GM19372 (cell line): ENCODE measurements around the gene IL5.

Source experiments
- ATAC-seq: cut with Tn5 transposase; IDR thresholded peaks from one replicate; pipeline ENCODE4 v1.9.1; 2021; ENCODE audit warnings: mild to moderate bottlenecking, low read depth, moderate library complexity; ENCODE audit not compliant: unreplicated experiment

Gene IL5

DNA sequence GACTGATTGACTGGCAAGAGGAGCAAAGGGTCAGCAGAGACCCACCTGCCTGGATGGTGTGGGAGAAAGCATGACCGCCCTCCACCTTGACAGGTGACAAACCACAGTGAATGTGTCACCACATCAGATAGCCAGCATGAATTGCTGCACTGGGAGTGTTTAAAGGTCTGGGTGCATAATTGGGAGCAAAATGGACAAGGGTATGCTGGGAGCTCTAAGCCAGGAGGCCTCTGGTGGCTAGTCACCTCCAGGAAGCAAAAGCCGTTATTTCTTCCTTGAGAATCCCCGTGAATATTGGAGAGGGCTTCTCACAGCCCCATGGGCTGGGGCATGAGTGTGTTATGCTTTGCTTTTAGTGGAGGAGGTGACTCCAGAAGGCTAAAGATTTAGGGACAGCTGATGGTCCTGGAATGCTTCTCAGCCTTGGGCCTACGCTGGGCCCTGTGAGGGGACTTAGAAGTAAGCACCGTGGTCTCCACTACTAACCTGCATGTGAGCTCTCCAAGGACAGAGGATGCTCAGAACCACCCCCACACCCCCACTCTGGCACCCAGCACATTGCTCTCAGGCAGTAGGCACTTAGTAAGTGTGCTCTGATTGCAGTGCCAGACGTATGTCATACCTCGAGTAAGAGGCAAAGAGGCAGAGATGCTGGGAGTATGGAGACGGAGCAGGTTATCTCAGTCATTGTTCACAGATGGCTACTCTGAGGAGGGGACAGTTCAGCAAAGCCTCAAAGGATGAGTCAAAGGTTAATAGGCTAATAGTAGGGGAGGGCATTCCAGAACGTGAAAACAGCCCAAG lies 43.7 kb downstream of the IL5 start:
- ATAC-seq = no peak

DNA sequence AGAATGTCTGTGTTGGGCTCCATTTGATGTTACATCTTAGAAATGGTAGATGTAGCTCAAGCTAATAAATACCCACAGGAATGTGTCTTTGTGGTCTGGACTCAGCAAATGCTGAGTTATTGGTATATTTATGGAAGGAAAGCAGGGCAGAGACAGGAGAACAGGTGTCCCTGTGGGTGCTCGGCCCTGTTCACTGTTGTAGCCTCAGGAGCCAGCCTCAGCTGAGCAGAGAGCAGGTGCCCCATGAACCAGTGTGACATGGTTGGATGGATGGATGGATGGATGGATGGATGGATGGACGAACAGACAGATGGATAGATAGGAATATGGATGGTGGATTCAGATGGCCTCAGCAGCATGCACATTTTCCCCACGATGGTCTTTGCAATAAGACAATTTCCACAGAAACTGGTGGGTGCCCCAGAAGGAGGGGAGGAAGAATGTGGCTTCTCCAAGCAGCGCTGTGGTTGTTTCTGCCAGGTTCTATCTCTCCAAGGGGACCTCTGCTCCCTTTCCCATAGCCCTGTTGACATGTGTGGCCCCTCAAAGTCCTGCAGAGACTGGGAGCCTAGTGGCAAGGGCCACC lies 44.5 kb downstream of the IL5 start:
- ATAC-seq = no peak

DNA sequence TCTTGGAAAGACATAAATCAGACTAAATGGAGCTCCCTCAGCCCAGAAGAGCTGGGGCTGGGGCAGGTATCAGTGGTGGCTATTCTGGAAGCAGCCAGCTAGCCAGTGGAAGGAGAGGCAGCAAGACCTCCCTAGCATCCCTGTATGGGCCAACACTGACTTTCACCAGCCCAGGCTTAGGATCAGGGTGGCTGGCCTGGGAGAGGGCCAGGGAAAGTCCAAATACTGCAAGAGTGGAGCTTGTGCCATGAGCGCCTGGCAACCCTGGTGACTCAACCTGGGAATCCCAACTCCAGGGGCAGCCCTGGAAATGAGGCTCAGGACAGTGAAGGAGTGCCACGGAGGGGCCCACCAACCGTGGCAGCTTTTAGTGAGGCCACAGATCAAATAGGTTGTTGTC lies 45.2 kb downstream of the IL5 start:
- ATAC-seq = no peak

DNA sequence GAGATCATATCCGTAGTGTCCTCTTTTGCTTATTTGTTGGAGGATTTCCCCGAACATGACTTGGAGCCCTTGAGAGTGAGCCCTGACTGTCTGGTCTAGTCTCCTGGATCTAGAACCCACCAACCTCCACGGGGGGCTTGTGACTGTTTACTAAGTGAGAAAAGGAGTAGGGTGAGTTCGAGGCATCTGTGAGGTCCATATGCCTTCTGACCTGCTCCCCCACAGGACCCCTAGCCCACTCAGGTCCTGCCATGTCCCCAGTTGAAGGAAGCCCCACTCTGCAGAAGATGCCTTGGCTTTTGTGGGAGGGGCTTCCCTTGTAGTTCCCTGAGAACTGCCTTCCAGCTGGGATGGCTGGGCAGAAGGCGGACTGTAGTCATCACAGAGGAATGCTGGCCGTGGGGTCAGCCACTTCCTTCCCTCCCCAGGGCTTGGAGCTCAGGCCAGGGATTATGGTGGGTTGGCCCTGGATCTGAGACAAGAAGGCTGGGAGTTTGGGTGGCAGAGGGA lies 45.8 kb downstream of the IL5 start:
- ATAC-seq = no peak

DNA sequence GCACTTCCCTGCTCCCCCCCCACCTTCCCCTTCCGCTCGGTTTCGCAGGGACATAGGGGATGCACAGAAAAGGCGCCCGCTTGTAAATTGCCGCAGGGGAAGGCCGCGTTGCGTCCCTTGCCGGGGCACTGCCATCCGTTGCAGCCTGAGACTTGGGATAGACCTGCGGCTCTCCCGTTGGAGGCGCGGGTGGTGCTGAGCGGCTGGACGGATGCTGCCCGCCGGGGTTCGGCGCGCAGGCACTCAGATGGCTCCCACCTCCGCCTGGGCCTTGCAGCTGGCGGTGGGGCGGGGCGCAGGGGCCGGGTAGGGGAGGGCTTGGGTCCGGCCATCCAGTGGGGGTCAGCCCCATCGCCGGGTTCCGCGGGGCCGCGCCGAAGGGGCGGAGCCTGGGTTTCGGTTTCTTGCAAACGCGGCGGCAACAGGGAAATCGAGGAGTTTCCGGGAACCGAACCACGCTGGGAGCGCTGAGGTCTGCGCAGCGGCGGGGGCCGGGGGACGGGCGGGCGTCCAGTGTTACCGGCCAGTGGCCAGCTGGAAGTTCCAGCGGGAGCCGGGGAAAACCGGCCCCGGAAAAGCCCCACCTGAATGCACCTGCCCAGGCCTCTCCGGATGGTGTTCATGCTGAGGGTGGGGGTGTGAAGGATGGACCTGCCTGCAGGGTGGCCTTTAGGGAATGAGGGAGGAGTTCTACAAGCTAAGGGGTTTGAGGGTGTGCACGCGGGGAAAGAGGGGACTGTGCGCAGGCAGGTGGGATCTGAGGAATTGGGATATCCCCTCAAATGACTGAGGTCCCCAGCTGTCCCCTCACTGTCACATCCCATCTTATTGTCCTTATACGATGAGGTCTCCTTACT lies 46.5 kb downstream of the IL5 start:
- peak; percentile 58 for ATAC-seq

DNA sequence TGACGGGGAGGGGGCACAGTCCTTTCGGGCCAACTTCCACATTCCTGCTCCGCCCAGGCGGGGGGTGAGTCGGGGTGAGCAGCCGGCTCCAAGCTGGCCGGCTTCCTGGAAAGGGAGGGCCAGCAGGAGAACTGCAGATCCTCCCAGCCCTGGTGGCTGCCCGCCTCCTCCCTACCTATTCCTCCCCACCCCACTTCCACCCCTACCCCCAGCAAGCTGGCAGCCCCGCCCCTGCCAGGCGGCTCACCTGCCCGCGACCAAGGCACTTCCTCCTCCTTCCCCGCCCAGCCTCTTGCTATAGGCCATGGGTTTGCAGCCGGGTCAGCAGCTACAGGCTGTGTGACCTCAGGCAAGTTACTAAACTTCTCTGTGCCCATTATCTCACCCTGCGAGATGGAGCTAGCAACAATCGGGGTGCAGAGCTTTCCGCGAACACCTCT lies 47.1 kb downstream of the IL5 start:
- peak; percentile 45 for ATAC-seq

DNA sequence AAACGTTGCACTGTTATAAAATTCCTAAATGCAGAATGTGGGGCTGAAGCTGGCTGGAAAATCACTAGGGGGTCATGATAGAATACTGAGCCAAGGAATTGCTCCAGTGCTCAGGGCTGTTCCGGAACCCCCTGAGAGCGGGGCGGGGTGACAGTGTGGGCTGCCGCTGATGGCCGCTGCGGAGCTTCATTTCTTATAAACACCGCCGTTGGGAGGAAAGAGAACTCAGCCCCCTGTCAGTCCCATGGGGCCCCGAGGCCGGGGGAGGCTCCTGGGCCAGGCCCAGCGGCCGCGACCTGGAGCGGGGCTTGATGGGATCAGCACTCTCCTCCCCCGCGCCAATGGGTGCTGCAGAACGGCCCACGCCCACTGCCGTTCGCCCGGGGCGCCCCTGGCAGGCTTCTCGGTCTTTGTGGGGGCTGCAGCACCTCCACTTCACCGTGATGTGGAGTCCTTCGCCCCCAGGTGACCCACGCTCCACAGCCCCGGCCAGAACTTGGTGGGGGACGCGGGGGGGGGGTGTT lies 47.6 kb downstream of the IL5 start:
- ATAC-seq = peak; percentile 32

DNA sequence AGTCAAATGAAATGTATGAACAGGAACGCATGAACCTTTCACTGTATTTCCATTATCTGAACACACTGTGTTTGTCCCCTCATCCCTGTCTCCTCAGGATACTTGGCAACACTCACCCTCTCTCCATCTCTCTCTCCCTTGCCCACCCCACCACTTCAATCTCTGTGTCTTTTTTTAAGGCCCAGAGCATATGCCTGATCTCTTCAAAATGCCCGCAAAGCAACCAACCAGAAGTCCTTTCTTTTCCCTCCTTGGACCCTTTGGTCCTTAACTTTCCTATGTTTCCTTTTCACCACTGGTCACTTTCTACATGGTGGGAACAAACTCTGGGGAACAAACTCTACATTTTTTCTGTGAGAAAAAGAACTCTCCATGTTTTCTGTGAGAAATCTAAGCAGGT lies 49.5 kb downstream of the IL5 start:
- ATAC-seq = no peak

DNA sequence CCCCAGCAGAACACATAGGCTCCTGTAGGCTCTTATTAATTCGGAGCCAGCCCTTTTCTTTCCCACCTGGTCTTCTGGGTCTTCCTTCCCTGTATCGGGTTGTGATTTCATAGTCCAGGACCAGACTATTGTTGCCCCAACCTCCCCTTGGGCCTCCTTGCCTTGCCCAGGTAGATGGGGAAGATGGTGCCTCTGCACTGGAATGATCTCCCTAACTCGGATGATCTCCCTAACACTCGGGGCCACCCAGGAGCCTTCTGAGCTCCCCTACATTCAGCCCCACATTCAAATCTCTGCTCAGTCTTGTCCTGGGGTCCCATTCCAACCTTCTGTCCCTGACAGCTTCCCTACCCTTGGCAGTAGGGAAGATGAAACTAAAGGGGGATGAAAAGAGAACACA lies 50.1 kb downstream of the IL5 start:
- no peak for ATAC-seq

DNA sequence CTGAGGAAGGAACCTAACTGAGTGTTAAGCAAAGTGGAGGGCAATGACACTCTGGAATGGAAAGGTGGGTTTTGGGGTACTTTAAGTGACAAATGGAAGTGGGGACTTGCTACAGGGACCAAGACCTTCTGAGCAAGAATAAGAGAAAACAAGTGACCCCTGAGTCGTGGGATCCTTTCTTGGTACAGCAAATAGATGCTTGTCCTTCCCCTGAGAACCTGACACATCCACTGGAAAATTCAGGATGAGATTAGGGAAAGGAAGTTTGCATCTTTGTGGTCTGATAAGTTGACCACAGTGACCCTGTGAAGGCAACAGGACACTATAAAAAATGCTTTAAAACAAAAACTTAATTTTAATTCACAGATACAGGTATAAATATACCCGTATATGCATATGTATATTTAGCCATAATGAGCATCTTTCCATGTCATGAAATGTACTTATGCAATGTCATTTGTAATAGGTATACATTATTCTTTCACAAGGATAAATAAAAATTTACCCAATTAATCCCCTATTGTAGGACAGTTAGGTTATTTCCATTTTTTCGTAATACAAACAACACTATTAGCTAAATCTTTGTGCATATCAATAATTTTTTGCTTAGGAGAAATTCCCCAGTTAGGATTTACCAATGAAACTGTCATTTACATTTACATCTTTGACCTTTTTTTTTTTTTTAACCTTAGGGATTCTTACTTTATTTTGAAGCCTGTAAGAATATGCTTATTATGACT lies 50.8 kb downstream of the IL5 start:
- no peak for ATAC-seq
